Keratinocyte (primary cell): Measurements from ENCODE around the gene CREB1. TPM values are rescaled to one million over a fixed set of nuclear protein-coding genes. Genes with fewer than 3 reads are reported as not detected.

Experiments
- DNase-seq: peaks from one replicate; pipeline ENCODE4 v3.0.0-alpha.2; 2011; ENCODE audit warnings: low read depth, missing footprints, low spot score
- FAIRE-seq: peaks from 2 replicates; lab custom pipeline; 2011; peaks lifted over from hg19 to GRCh38; lab: Jason Lieb, UNC
- H2AFZ ChIP-seq: 2 replicates; pipeline ENCODE4 v1.6.0; 2012; ENCODE audit warnings: low read length, control low read depth, inconsistent platforms; ENCODE audit not compliant: control insufficient read depth
- H3K27ac ChIP-seq: 2 replicates; pipeline ENCODE4 v1.5.1; 2011; ENCODE audit warnings: low read length; ENCODE audit not compliant: control insufficient read depth, insufficient read depth
- H3K27me3 ChIP-seq: 3 replicates; pipeline ENCODE4 v1.6.0; 2011; ENCODE audit warnings: low read length; ENCODE audit not compliant: control insufficient read depth, insufficient read depth; ENCODE audit errors: extremely low read depth
- H3K36me3 ChIP-seq, 2 experiments: 2 replicates in 1 of 2; 3 replicates in 1 of 2; pipeline ENCODE4 v1.5.1; 2011; ENCODE audit warnings: low read length in 2 of 2, mild to moderate bottlenecking in 1 of 2; ENCODE audit not compliant: control insufficient read depth in 2 of 2, insufficient read depth in 2 of 2; ENCODE audit errors: extremely low read depth in 1 of 2
- H3K4me1 ChIP-seq: 3 replicates; pipeline ENCODE4 v1.5.1; 2011; ENCODE audit warnings: low read length; ENCODE audit not compliant: control insufficient read depth, insufficient read depth; ENCODE audit errors: extremely low read depth
- H3K4me2 ChIP-seq: 3 replicates; pipeline ENCODE4 v1.6.0; 2011; ENCODE audit warnings: low read depth, low read length; ENCODE audit not compliant: control insufficient read depth, insufficient read depth; ENCODE audit errors: extremely low read depth
- H3K4me3 ChIP-seq, 3 experiments: fragments of 200-600 bp in 1 of 3; sonication (generic) in 1 of 3; 2 replicates in 2 of 3; 3 replicates in 1 of 3; pipeline ENCODE4 v1.5.1; 2011 to 2016; ENCODE audit warnings: low read length in 3 of 3, mild to moderate bottlenecking in 3 of 3, control low read depth in 2 of 3, inconsistent platforms in 1 of 3, low read depth in 1 of 3, mixed read lengths in 1 of 3, mixed run types in 1 of 3, moderate library complexity in 1 of 3; ENCODE audit not compliant: control insufficient read depth in 2 of 3, insufficient read depth in 2 of 3; ENCODE audit errors: extremely low read depth in 1 of 3
- H3K79me2 ChIP-seq: 2 replicates; pipeline ENCODE4 v1.6.0; 2012; ENCODE audit warnings: low read length; ENCODE audit not compliant: control insufficient read depth, insufficient read depth
- H3K9ac ChIP-seq: 3 replicates; pipeline ENCODE4 v1.6.0; 2011; ENCODE audit warnings: low read length; ENCODE audit not compliant: control insufficient read depth, insufficient read depth; ENCODE audit errors: extremely low read depth
- H3K9me1 ChIP-seq: 3 replicates; pipeline ENCODE4 v1.6.0; 2011; ENCODE audit warnings: low read length; ENCODE audit not compliant: control insufficient read depth, insufficient read depth; ENCODE audit errors: extremely low read depth
- H3K9me3 ChIP-seq: 2 replicates; pipeline ENCODE4 v1.5.1; 2012; ENCODE audit warnings: low read depth, low read length; ENCODE audit not compliant: control insufficient read depth
- H4K20me1 ChIP-seq: 3 replicates; pipeline ENCODE4 v1.6.0; 2011; ENCODE audit warnings: low read length; ENCODE audit not compliant: control insufficient read depth, insufficient read depth; ENCODE audit errors: extremely low read depth
- CTCF ChIP-seq, 3 experiments: IDR thresholded peaks in 1 of 3; conservative IDR thresholded peaks in 1 of 3; optimal IDR thresholded peaks in 1 of 3; 2 replicates in 2 of 3; 3 replicates in 1 of 3; pipeline versions ENCODE3 to v1.5.1; 2011; ENCODE audit warnings: low read length in 3 of 3, mild to moderate bottlenecking in 3 of 3, moderate library complexity in 2 of 3, control low read depth in 1 of 3, inconsistent platforms in 1 of 3; ENCODE audit not compliant: insufficient read depth in 2 of 3; ENCODE audit errors: extremely low read depth in 1 of 3
- EZH2 ChIP-seq: IDR thresholded peaks from one replicate; pipeline ENCODE4 v1.6.1; 2012; ENCODE audit warnings: inconsistent platforms, mild to moderate bottlenecking, low read length, moderate library complexity
- dilution Hi-C: fragments of 300-500 bp; cut with MboI; formaldehyde crosslinking; loops from one replicate; pipeline ENCODE4 v1.7.0; 2020; ENCODE audit warnings: low sequenced_read_pairs; ENCODE audit not compliant: extremely low pct_ligation_motif_present
- polyA plus RNA-seq, 5 experiments: library from polyadenylated mRNA; depleted of rRNA in 3 of 5; stranded (reverse) in 3 of 5; stranded (forward) in 1 of 5; unstranded in 1 of 5; fragments of >200 nt; gene quantifications; 1 replicate in 1 of 5; 2 replicates in 3 of 5; 3 replicates in 1 of 5; pipeline versions ENCODE4 v1.2.1 to v1.2.3, GENCODE V29; 2011 to 2012; ENCODE audit warnings: missing spikeins in 2 of 5, low read depth in 1 of 5, low replicate concordance in 1 of 5

Gene CREB1
- polyA plus RNA-seq, 1 donor (not counting 4 experiments of a cell fraction or from before 2014, with no cell fraction given) = 38.9 TPM

- DNase-seq = no peak
- Histone ChIP-seq H3K27ac (no peak overlapping the region), H3K36me3 (peaks cover 0 to 1% of the 10 kb centered on the region in 2 experiments), H3K4me1 (no peaks in the 10 kb centered on the region), H3K9ac (no peak overlapping the region), H3K79me2 (no peaks in the 10 kb centered on the region), H3K4me2 (no peak overlapping the region), H3K9me1 (no peaks in the 10 kb centered on the region), H2AFZ (no peak overlapping the region), H3K4me3 (no peak overlapping the region), H4K20me1 (no peaks in the 10 kb centered on the region), H3K9me3 (no peaks in the 10 kb centered on the region), H3K27me3 (no peaks in the 10 kb centered on the region)
- FAIRE-seq = no peak
- TF ChIP-seq EZH2 (no peak), CTCF (optimal IDR thresholded peaks at IDR 0.05 in 1 of 3, IDR thresholded peaks at IDR 0.05 in 1 of 3, conservative IDR thresholded peaks at IDR 0.05 in 1 of 3; ENCODE audit: extremely low read depth in 1 of 3, insufficient read depth in 2 of 3, low read length in 3 of 3) (no peak)
- dilution Hi-C loops = no loop called here
These were observed 32.2 kb upstream of the CREB1 start for GRCh38 chr2:207497596-207497995.

DNA sequence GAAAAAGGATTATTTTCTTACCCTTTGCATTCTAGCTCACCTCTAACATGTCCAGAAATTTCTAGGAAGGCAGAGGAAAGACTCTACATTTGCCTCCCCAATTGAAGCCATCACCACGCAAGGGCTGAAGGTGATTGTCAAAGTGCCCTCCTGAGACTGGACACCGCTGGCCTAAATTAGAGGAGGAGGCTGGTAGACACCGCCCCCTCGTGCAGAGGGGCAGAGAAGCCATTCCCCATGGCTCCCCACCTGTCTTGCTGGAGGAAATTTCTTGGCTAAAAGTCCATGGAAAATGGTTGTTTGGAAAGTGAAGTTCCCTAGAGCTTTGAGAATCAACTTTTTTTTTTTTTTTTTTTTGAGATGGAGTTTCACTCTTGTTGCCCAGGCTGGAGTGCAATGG, 31.3 kb upstream of the CREB1 start:
- Histone ChIP-seq H3K27ac (no peak overlapping the region), H3K36me3 (peaks cover 0 to 1% of the 10 kb centered on the region in 2 experiments), H4K20me1 (no peaks in the 10 kb centered on the region), H3K9me1 (no peaks in the 10 kb centered on the region), H3K9me3 (no peaks in the 10 kb centered on the region), H3K27me3 (no peaks in the 10 kb centered on the region), H3K9ac (no peak overlapping the region), H3K4me2 (no peak overlapping the region), H3K4me3 (no peak overlapping the region), H3K79me2 (no peaks in the 10 kb centered on the region), H2AFZ (no peak overlapping the region), H3K4me1 (peaks cover 3% of the 10 kb centered on the region)
- DNase-seq (no peak), FAIRE-seq (no peak)
- dilution Hi-C loops = no loop called here
- TF ChIP-seq CTCF (optimal IDR thresholded peaks at IDR 0.05 in 1 of 3, IDR thresholded peaks at IDR 0.05 in 1 of 3, conservative IDR thresholded peaks at IDR 0.05 in 1 of 3; ENCODE audit: extremely low read depth in 1 of 3, insufficient read depth in 2 of 3, low read length in 3 of 3) = no peak
- TF ChIP-seq EZH2 = no peak
